ENCODE data around the gene ACIN1. TPM values are rescaled to one million over a fixed set of nuclear protein-coding genes. Genes with fewer than 3 reads are reported as not detected.

ACIN1 gene
- total and polyA plus RNA-seq, 2 of the 13 experiments (the other 11 are each of a cell fraction or from before 2014, with no cell fraction given) = 165 to 183 TPM

GRCh38 chr14:23095196-23096108 lies 516 bp upstream of the ACIN1 start, which contains the start of gene C14orf119 (continued):
- peak; percentile 34; the same call in 1 of the 2 replicates for TF ChIP-seq PITX1 (CRISPR knock-in tag; IDR thresholded peaks at IDR 0.05)
- peak; percentile 61 for TF ChIP-seq ZFX (CRISPR knock-in tag; IDR thresholded peaks at IDR 0.05; ENCODE audit: low read depth)
- 0 out of 2 replicates have a peak, but pooled peaks have one; percentile 5 for TF ChIP-seq MYPOP (CRISPR knock-in tag; IDR thresholded peaks at IDR 0.05)
- peak; percentile 29; the same call in 1 of the 2 replicates for TF ChIP-seq NFE2L2 (IDR thresholded peaks at IDR 0.05; ENCODE audit: low read length)
- no peak; the same call in 1 of the 2 replicates for TF ChIP-seq ZSCAN9 (CRISPR knock-in tag; IDR thresholded peaks at IDR 0.05; ENCODE audit: borderline replicate concordance)
- peak; percentile 62 for TF ChIP-seq NAIF1 (CRISPR knock-in tag; IDR thresholded peaks at IDR 0.05; ENCODE audit: borderline replicate concordance)
- TF ChIP-seq ZBTB1 (CRISPR knock-in tag; IDR thresholded peaks at IDR 0.05; ENCODE audit: borderline replicate concordance) = no peak
- peak; percentile 90 for TF ChIP-seq THAP9 (CRISPR knock-in tag; IDR thresholded peaks at IDR 0.05; ENCODE audit: borderline replicate concordance)
- TF ChIP-seq KMT2B (CRISPR knock-in tag; IDR thresholded peaks at IDR 0.05) = peak; percentile 68; the same call in 1 of the 2 replicates
- peak; percentile 96 for TF ChIP-seq ZSCAN12 (CRISPR knock-in tag; IDR thresholded peaks at IDR 0.05)
- peak; percentile 68 for TF ChIP-seq HOMEZ (CRISPR knock-in tag; IDR thresholded peaks at IDR 0.05; ENCODE audit: low read depth)
- no peak for TF ChIP-seq IRF1 (CRISPR knock-in tag; IDR thresholded peaks at IDR 0.05; ENCODE audit: low read depth)
- TF ChIP-seq JDP2 (CRISPR knock-in tag; IDR thresholded peaks at IDR 0.05; ENCODE audit: borderline replicate concordance) = no peak
- TF ChIP-seq EEA1 (CRISPR knock-in tag; IDR thresholded peaks at IDR 0.05; ENCODE audit: borderline replicate concordance) = peak; percentile 98
- peak; percentile 39; the same call in 1 of the 3 replicates for TF ChIP-seq MXI1 (IDR thresholded peaks at IDR 0.05; ENCODE audit: borderline replicate concordance, low read depth, low read length)
- TF ChIP-seq NFRKB (IDR thresholded peaks at IDR 0.05) = no peak
- TF ChIP-seq ZMAT3 (CRISPR knock-in tag; conservative IDR thresholded peaks at IDR 0.05) = peak; percentile 9; the same call in 1 of the 2 replicates
- TF ChIP-seq ZNF710 (CRISPR knock-in tag; IDR thresholded peaks at IDR 0.05; ENCODE audit: borderline replicate concordance) = no peak; the same call in 1 of the 2 replicates
- peak; percentile 96 for TF ChIP-seq CHCHD3 (CRISPR knock-in tag; IDR thresholded peaks at IDR 0.05)
- peak; percentile 89 for TF ChIP-seq SRF (IDR thresholded peaks at IDR 0.05; ENCODE audit: low read depth, low read length)
- TF ChIP-seq ZNF619 (CRISPR knock-in tag; IDR thresholded peaks at IDR 0.05) = peak; percentile 65

All from HepG2 (cell line).